GM23338 (cell line): ENCODE data around the gene DDR2. TPM values are rescaled to one million over a fixed set of nuclear protein-coding genes. Genes with fewer than 3 reads are reported as not detected.

ENCODE experiments used
- ATAC-seq: fragments of 200-7000 bp; cut with Tn5 transposase; 3 replicates; pipeline ENCODE4 v1.9.1; 2020
- DNase-seq: peaks from one replicate; pipeline ENCODE4 v3.0.0-alpha.2; 2015; ENCODE audit warnings: low spot score
- H2AFZ ChIP-seq: fragments of 200-600 bp; sonication (generic); 2 replicates; pipeline ENCODE4 v1.8.0; 2016; ENCODE audit warnings: antibody characterized with exemption, mild to moderate bottlenecking, moderate library complexity
- H3F3A ChIP-seq: fragments of 200-600 bp; sonication (generic); replicated peaks from 2 replicates; pipeline ENCODE4 v1.8.0; 2017; ENCODE audit warnings: antibody characterized with exemption, mixed run types, low read depth
- H3K27ac ChIP-seq: fragments of 200-600 bp; sonication (generic); 2 replicates; pipeline ENCODE4 v1.6.1; 2016; ENCODE audit warnings: low read depth
- H3K27me3 ChIP-seq: fragments of 200-600 bp; sonication (generic); 2 replicates; pipeline ENCODE4 v1.8.0; 2016; ENCODE audit warnings: mild to moderate bottlenecking, mixed run types, moderate library complexity; ENCODE audit not compliant: insufficient read depth
- H3K36me3 ChIP-seq: fragments of 200-600 bp; sonication (generic); 2 replicates; pipeline ENCODE4 v1.8.0; 2016; ENCODE audit warnings: mild to moderate bottlenecking; ENCODE audit not compliant: insufficient read depth
- H3K4me1 ChIP-seq: fragments of 200-600 bp; sonication (generic); 2 replicates; pipeline ENCODE4 v1.8.0; 2016; ENCODE audit warnings: mild to moderate bottlenecking, moderate library complexity; ENCODE audit not compliant: insufficient read depth
- H3K4me2 ChIP-seq: fragments of 200-600 bp; sonication (generic); 2 replicates; pipeline ENCODE4 v1.7.1; 2017; ENCODE audit warnings: mixed run types
- H3K4me3 ChIP-seq: fragments of 200-600 bp; sonication (generic); 2 replicates; pipeline ENCODE4 v1.6.1; 2016; ENCODE audit warnings: mixed run types
- H3K79me2 ChIP-seq: fragments of 200-600 bp; sonication (generic); replicated peaks from 2 replicates; pipeline ENCODE4 v1.8.0; 2017; ENCODE audit warnings: mild to moderate bottlenecking; ENCODE audit not compliant: insufficient read depth
- H3K9me2 ChIP-seq: fragments of 200-600 bp; sonication (generic); 2 replicates; pipeline ENCODE4 v1.8.0; 2017; ENCODE audit not compliant: insufficient read depth
- H4K20me1 ChIP-seq: fragments of 200-600 bp; sonication (generic); replicated peaks from 2 replicates; pipeline ENCODE4 v1.8.0; 2017; ENCODE audit warnings: mild to moderate bottlenecking; ENCODE audit not compliant: insufficient read depth
- H3K27ac Mint-ChIP-seq: 2 replicates; pipeline ENCODE4 v1.8.0; 2020; ENCODE audit warnings: inconsistent platforms, mild to moderate bottlenecking, moderate library complexity, mixed read lengths
- H3K27me3 Mint-ChIP-seq: 3 replicates; pipeline ENCODE4 v1.8.0; 2022; ENCODE audit warnings: low read depth, mild to moderate bottlenecking, moderate library complexity, mixed read lengths, inconsistent platforms; ENCODE audit not compliant: insufficient read depth, poor library complexity
- H3K36me3 Mint-ChIP-seq: 3 replicates; pipeline ENCODE4 v1.8.0; 2021; ENCODE audit warnings: low read depth, mild to moderate bottlenecking, inconsistent platforms, moderate library complexity, mixed read lengths
- H3K4me1 Mint-ChIP-seq: 3 replicates; pipeline ENCODE4 v1.8.0; 2020; ENCODE audit warnings: mild to moderate bottlenecking, inconsistent platforms, mixed read lengths
- H3K4me3 Mint-ChIP-seq: 3 replicates; pipeline ENCODE4 v1.8.0; 2021; ENCODE audit warnings: moderate library complexity, mild to moderate bottlenecking, inconsistent platforms, mixed read lengths
- H3K9me3 Mint-ChIP-seq: 3 replicates; pipeline ENCODE4 v1.8.0; 2020; ENCODE audit warnings: moderate library complexity, mild to moderate bottlenecking, inconsistent platforms, mixed read lengths
- CREB1 ChIP-seq: fragments of 250-450 bp; sonication (Bioruptor Pico); IDR thresholded peaks from 2 replicates; pipeline ENCODE4 v1.5.0; 2020; ENCODE audit warnings: low read depth, mild to moderate bottlenecking, moderate library complexity
- CTCF ChIP-seq, 2 experiments: fragments of 200-600 bp in 1 of 2; sonication (generic) in 1 of 2; conservative IDR thresholded peaks; 2 replicates each; pipeline versions ENCODE4 v1.5.1 to v1.6.1; 2016 to 2017; ENCODE audit warnings: antibody characterized with exemption in 2 of 2, low read depth in 2 of 2, mild to moderate bottlenecking in 2 of 2, moderate library complexity in 1 of 2
- EZH2 ChIP-seq: fragments of 200-600 bp; sonication (generic); IDR thresholded peaks from one replicate; pipeline ENCODE4 v1.8.0; 2017; ENCODE audit warnings: antibody characterized with exemption, mild to moderate bottlenecking, low read depth; ENCODE audit not compliant: unreplicated experiment
- EZH2phosphoT487 ChIP-seq: fragments of 200-600 bp; sonication (generic); IDR thresholded peaks from one replicate; pipeline ENCODE4 v1.8.1; 2018; ENCODE audit warnings: antibody characterized with exemption; ENCODE audit not compliant: unreplicated experiment
- JUNB ChIP-seq: IDR thresholded peaks from one replicate; pipeline ENCODE4 v1.6.1; 2016; ENCODE audit warnings: antibody characterized with exemption; ENCODE audit not compliant: unreplicated experiment
- NANOG ChIP-seq: IDR thresholded peaks from 2 replicates; pipeline ENCODE4 v1.6.1; 2016; ENCODE audit warnings: antibody characterized with exemption, borderline replicate concordance
- POLR2AphosphoS5 ChIP-seq: IDR thresholded peaks from 2 replicates; pipeline ENCODE4 v1.6.1; 2016; ENCODE audit warnings: antibody characterized with exemption, low read depth
- STAT1 ChIP-seq: IDR thresholded peaks from one replicate; pipeline ENCODE4 v1.6.1; 2016; ENCODE audit warnings: antibody characterized with exemption; ENCODE audit not compliant: unreplicated experiment
- ZNF114 ChIP-seq: fragments of 250-450 bp; sonication (Bioruptor Pico); IDR thresholded peaks from 2 replicates; pipeline ENCODE4 v1.5.0; 2020; ENCODE audit warnings: mild to moderate bottlenecking, moderate library complexity
- ZNF331 ChIP-seq: fragments of 250-450 bp; sonication (Bioruptor Pico); IDR thresholded peaks from 2 replicates; pipeline ENCODE4 v1.5.0; 2020; ENCODE audit warnings: low read depth, mild to moderate bottlenecking, moderate library complexity
- polyA plus RNA-seq: library from polyadenylated mRNA; unstranded; fragments of >200 nt; fragmentation: Nextera tagmentation; extraction: Ambion mirVana; gene quantifications from 2 replicates; pipeline ENCODE4 v1.2.1, GENCODE V29; 2016
- total RNA-seq: library from RNA; depleted of rRNA; stranded (reverse); fragments of >200 nt; shearing (Covaris generic); gene quantifications from 2 replicates; pipeline ENCODE4 v1.2.3, GENCODE V29; 2014
- TF ChIP-seq, protein P1 (sequence below): IDR thresholded peaks from 2 replicates; pipeline ENCODE4 v1.6.1; 2016; ENCODE audit warnings: antibody characterized with exemption
- TF ChIP-seq, protein P2 (sequence below): IDR thresholded peaks from one replicate; pipeline ENCODE4 v1.6.1; 2018; ENCODE audit warnings: antibody characterized with exemption; ENCODE audit not compliant: unreplicated experiment
- TF ChIP-seq, protein P3 (sequence below): fragments of 250-450 bp; sonication (Bioruptor Pico); IDR thresholded peaks from 2 replicates; pipeline ENCODE4 v1.5.0; 2020; ENCODE audit warnings: mild to moderate bottlenecking, moderate library complexity

DDR2 gene
- total and polyA plus RNA-seq, 2 experiments from 2014 or later: 0.66 to 1.8 TPM

DNA sequence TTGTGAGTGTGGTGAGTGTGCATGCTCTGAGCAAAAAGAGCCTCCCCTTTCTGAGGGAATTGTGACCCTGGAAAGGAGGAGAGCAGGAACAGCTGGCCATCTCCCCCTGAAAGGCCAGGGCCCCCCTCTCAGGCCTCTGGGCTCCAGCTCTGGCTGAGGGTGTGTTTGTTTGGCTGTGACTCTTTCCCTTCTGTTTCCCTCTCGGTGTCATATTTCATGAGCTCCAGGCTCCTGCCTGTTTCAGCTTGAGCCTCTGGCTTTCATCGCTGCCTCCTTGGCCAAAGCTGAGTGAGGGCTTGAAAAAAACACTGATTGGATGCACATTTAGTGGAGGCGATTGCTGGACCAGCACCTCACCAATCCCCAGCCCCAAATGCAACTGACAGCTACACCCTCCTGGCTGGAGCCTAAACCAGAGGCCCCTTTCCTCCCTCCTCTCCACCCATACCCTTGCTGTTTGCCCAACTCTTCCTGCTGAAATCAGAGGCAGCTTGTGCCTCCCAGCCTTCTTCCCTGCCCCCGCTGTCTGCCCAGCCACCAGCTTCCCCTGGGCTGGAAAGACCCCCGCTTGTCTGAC is 64.1 kb downstream of the DDR2 start:
- H3K4me1 Mint-ChIP-seq: peaks cover 32% of the 10 kb centered on the region
- Histone ChIP-seq H2AFZ (peak overlapping the region; percentile 88), H3K79me2 (no peaks in the 10 kb centered on the region), H3K4me3 (peak overlapping the region; percentile 41), H4K20me1 (no peaks in the 10 kb centered on the region), H3K4me1 (peaks cover 21% of the 10 kb centered on the region), H3K36me3 (no peaks in the 10 kb centered on the region), H3K27me3 (no peaks in the 10 kb centered on the region), H3K9me2 (no peaks in the 10 kb centered on the region), H3K27ac (peak overlapping the region; percentile 91), H3K4me2 (peak overlapping the region; percentile 69), H3F3A (0 out of 2 replicates have a peak, but pooled peaks cover 3% of the 10 kb centered on the region)
- H3K36me3 Mint-ChIP-seq: no peaks in the 10 kb centered on the region
- peak; percentile 92 for DNase-seq
- peaks cover 2% of the 10 kb centered on the region for H3K27me3 Mint-ChIP-seq
- no peaks in the 10 kb centered on the region for H3K9me3 Mint-ChIP-seq
- peak; percentile 98 for ATAC-seq
- peak overlapping the region; percentile 98 for H3K27ac Mint-ChIP-seq
- peak overlapping the region; percentile 62 for H3K4me3 Mint-ChIP-seq
- TF ChIP-seq, protein P1, sequence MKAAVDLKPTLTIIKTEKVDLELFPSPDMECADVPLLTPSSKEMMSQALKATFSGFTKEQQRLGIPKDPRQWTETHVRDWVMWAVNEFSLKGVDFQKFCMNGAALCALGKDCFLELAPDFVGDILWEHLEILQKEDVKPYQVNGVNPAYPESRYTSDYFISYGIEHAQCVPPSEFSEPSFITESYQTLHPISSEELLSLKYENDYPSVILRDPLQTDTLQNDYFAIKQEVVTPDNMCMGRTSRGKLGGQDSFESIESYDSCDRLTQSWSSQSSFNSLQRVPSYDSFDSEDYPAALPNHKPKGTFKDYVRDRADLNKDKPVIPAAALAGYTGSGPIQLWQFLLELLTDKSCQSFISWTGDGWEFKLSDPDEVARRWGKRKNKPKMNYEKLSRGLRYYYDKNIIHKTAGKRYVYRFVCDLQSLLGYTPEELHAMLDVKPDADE: no peak
- TF ChIP-seq ZNF114 (CRISPR knock-in tag): no peak
- TF ChIP-seq EZH2: no peak
- TF ChIP-seq STAT1: no peak
- no peak for TF ChIP-seq EZH2phosphoT487
- no peak for TF ChIP-seq POLR2AphosphoS5
- TF ChIP-seq JUNB: no peak
- TF ChIP-seq, protein P2, sequence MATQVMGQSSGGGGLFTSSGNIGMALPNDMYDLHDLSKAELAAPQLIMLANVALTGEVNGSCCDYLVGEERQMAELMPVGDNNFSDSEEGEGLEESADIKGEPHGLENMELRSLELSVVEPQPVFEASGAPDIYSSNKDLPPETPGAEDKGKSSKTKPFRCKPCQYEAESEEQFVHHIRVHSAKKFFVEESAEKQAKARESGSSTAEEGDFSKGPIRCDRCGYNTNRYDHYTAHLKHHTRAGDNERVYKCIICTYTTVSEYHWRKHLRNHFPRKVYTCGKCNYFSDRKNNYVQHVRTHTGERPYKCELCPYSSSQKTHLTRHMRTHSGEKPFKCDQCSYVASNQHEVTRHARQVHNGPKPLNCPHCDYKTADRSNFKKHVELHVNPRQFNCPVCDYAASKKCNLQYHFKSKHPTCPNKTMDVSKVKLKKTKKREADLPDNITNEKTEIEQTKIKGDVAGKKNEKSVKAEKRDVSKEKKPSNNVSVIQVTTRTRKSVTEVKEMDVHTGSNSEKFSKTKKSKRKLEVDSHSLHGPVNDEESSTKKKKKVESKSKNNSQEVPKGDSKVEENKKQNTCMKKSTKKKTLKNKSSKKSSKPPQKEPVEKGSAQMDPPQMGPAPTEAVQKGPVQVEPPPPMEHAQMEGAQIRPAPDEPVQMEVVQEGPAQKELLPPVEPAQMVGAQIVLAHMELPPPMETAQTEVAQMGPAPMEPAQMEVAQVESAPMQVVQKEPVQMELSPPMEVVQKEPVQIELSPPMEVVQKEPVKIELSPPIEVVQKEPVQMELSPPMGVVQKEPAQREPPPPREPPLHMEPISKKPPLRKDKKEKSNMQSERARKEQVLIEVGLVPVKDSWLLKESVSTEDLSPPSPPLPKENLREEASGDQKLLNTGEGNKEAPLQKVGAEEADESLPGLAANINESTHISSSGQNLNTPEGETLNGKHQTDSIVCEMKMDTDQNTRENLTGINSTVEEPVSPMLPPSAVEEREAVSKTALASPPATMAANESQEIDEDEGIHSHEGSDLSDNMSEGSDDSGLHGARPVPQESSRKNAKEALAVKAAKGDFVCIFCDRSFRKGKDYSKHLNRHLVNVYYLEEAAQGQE: no peak
- TF ChIP-seq ZNF331 (CRISPR knock-in tag): no peak
- TF ChIP-seq CREB1 (CRISPR knock-in tag): no peak
- TF ChIP-seq, protein P3, sequence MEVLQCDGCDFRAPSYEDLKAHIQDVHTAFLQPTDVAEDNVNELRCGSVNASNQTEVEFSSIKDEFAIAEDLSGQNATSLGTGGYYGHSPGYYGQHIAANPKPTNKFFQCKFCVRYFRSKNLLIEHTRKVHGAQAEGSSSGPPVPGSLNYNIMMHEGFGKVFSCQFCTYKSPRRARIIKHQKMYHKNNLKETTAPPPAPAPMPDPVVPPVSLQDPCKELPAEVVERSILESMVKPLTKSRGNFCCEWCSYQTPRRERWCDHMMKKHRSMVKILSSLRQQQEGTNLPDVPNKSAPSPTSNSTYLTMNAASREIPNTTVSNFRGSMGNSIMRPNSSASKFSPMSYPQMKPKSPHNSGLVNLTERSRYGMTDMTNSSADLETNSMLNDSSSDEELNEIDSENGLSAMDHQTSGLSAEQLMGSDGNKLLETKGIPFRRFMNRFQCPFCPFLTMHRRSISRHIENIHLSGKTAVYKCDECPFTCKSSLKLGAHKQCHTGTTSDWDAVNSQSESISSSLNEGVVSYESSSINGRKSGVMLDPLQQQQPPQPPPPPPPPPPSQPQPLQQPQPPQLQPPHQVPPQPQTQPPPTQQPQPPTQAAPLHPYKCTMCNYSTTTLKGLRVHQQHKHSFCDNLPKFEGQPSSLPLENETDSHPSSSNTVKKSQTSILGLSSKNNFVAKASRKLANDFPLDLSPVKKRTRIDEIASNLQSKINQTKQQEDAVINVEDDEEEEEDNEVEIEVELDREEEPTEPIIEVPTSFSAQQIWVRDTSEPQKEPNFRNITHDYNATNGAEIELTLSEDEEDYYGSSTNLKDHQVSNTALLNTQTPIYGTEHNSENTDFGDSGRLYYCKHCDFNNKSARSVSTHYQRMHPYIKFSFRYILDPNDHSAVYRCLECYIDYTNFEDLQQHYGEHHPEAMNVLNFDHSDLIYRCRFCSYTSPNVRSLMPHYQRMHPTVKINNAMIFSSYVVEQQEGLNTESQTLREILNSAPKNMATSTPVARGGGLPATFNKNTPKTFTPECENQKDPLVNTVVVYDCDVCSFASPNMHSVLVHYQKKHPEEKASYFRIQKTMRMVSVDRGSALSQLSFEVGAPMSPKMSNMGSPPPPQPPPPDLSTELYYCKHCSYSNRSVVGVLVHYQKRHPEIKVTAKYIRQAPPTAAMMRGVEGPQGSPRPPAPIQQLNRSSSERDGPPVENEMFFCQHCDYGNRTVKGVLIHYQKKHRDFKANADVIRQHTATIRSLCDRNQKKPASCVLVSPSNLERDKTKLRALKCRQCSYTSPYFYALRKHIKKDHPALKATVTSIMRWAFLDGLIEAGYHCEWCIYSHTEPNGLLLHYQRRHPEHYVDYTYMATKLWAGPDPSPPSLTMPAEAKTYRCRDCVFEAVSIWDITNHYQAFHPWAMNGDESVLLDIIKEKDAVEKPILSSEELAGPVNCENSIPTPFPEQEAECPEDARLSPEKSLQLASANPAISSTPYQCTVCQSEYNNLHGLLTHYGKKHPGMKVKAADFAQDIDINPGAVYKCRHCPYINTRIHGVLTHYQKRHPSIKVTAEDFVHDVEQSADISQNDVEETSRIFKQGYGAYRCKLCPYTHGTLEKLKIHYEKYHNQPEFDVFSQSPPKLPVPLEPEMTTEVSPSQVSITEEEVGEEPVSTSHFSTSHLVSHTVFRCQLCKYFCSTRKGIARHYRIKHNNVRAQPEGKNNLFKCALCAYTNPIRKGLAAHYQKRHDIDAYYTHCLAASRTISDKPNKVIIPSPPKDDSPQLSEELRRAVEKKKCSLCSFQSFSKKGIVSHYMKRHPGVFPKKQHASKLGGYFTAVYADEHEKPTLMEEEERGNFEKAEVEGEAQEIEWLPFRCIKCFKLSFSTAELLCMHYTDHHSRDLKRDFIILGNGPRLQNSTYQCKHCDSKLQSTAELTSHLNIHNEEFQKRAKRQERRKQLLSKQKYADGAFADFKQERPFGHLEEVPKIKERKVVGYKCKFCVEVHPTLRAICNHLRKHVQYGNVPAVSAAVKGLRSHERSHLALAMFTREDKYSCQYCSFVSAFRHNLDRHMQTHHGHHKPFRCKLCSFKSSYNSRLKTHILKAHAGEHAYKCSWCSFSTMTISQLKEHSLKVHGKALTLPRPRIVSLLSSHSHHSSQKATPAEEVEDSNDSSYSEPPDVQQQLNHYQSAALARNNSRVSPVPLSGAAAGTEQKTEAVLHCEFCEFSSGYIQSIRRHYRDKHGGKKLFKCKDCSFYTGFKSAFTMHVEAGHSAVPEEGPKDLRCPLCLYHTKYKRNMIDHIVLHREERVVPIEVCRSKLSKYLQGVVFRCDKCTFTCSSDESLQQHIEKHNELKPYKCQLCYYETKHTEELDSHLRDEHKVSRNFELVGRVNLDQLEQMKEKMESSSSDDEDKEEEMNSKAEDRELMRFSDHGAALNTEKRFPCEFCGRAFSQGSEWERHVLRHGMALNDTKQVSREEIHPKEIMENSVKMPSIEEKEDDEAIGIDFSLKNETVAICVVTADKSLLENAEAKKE: no peak
- no peak for TF ChIP-seq CTCF (conservative IDR thresholded peaks at IDR 0.05; ENCODE audit: low read depth in 2 of 2)
- no peak for TF ChIP-seq NANOG
